Mucosa of rectum (tissue), 2 donors: Measurements from ENCODE around the gene SIPA1L3.
"Not testable (repeated sequence)": the region's sequence is repeated elsewhere in the genome, so short reads cannot be mapped to it uniquely, and the experiment has no call there.

Experiments used
- H3K27ac ChIP-seq, 2 donors: one replicate each; pipeline ENCODE4 v1.7.0; 2013; ENCODE audit warnings: inconsistent platforms in 2 of 2, low read depth in 2 of 2, low read length in 2 of 2
- H3K27me3 ChIP-seq, 2 donors: one replicate each; pipeline ENCODE4 v1.7.0; 2013; ENCODE audit warnings: low read length in 2 of 2; ENCODE audit not compliant: control insufficient read depth in 2 of 2, insufficient read depth in 2 of 2
- H3K36me3 ChIP-seq, 2 donors: one replicate each; pipeline ENCODE4 v1.7.0; 2013; ENCODE audit warnings: low read length in 2 of 2; ENCODE audit not compliant: control insufficient read depth in 2 of 2, insufficient read depth in 2 of 2
- H3K4me1 ChIP-seq, 2 donors: one replicate each; pipeline ENCODE4 v1.7.0; 2013; ENCODE audit warnings: low read length in 2 of 2, mild to moderate bottlenecking in 1 of 2; ENCODE audit not compliant: control insufficient read depth in 2 of 2, insufficient read depth in 2 of 2
- H3K4me3 ChIP-seq, 2 donors: one replicate each; pipeline ENCODE4 v1.7.0; 2013; ENCODE audit warnings: low read length in 2 of 2
- H3K9ac ChIP-seq, 2 donors: one replicate each; pipeline ENCODE4 v1.7.0; 2013; ENCODE audit warnings: low read length in 2 of 2, low read depth in 1 of 2, mild to moderate bottlenecking in 1 of 2
- H3K9me3 ChIP-seq, 2 donors: one replicate each; pipeline ENCODE4 v1.7.0; 2013; ENCODE audit warnings: low read length in 2 of 2; ENCODE audit not compliant: control insufficient read depth in 2 of 2
- donor health status: healthy.
- donor health status: Normal muscosa, but diverticular disease.

Gene SIPA1L3

GRCh38 chr19:38224014-38224862 lies 317.2 kb downstream of the SIPA1L3 start, which contains the start of gene DPF1:
TSS of gene DPF1 (minus strand) at chr19:38224222. CDS start at chr19:38224142, 80 bp downstream.
- Histone ChIP-seq H3K27me3 (peaks cover 41 to 54% of the 10 kb centered on the region in 2 donors), H3K36me3 (no peaks in the 10 kb centered on the region), H3K27ac (no peak within 1 kb of the TSS), H3K9ac (no peak within 1 kb of the TSS), H3K4me1 (peaks cover 2 to 4% of the 10 kb centered on the region in 2 donors), H3K9me3 (no peaks in the 10 kb centered on the region), H3K4me3 (peak within 1 kb of the TSS; percentile 12 to 59)

- not testable (repeated sequence) for H3K27ac ChIP-seq, H3K4me1 ChIP-seq, H3K36me3 ChIP-seq, H3K4me3 ChIP-seq, H3K9me3 ChIP-seq, H3K9ac ChIP-seq
- H3K27me3 ChIP-seq = peaks cover 43 to 54% of the 10 kb centered on the region in 2 donors
Measured at GRCh38 chr19:38224863-38225218, 317.8 kb downstream of the SIPA1L3 start.

DNA sequence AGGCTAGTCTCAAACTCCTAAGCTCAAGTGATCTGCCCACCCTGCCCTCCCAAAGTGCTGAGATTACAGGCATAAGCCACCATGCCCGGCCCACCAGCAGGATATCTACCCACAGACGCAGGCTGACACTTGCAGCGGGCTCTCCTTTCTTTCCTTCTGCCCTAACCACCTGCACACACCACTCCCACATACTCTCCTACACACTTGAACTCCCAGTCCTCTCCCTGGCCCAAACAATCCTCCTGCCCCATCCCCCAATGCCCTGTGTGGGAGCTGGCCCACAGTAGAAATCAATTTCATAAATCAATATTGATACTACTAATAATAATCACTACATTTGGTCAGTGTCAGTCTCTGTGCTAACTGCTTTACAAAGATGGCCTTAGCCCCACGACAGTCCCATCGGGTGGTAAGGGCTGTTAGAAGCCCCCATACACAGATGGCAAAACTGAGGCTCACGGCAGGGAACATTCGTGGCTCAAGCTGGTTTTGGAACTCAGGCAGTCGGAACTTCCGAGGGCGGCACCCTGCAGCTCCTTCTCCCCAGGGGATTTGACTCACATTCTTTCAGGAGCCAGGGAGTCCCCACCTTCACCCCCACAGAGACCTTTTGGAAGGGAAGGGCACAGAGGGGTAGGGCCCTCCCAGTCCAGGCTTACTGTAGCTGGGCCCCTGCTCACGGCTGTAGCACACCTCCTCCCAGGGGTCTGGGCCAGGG lies 320.4 kb downstream of the SIPA1L3 start:
- H3K4me1 ChIP-seq = peaks cover 2 to 4% of the 10 kb centered on the region in 2 donors
- H3K27ac ChIP-seq = no peak overlapping the region
- H3K9ac ChIP-seq = no peak overlapping the region
- peaks cover 47 to 53% of the 10 kb centered on the region in 2 donors for H3K27me3 ChIP-seq
- no peaks in the 10 kb centered on the region for H3K9me3 ChIP-seq
- H3K36me3 ChIP-seq = no peaks in the 10 kb centered on the region
- no peak overlapping the region for H3K4me3 ChIP-seq

- Histone ChIP-seq H3K9ac (no peak overlapping the region), H3K4me1 (peaks cover 2 to 4% of the 10 kb centered on the region in 2 donors), H3K4me3 (no peak overlapping the region), H3K27me3 (peaks cover 45 to 48% of the 10 kb centered on the region in 2 donors), H3K27ac (no peak overlapping the region), H3K9me3 (no peaks in the 10 kb centered on the region), H3K36me3 (no peaks in the 10 kb centered on the region)
Measured at GRCh38 chr19:38228005-38228377, 321.0 kb downstream of the SIPA1L3 start.

- Histone ChIP-seq H3K4me1 (peaks cover 2 to 4% of the 10 kb centered on the region in 2 donors), H3K4me3 (no peak overlapping the region), H3K27ac (no peak overlapping the region), H3K9ac (no peak overlapping the region), H3K36me3 (no peaks in the 10 kb centered on the region), H3K27me3 (peaks cover 40 to 42% of the 10 kb centered on the region in 2 donors), H3K9me3 (no peaks in the 10 kb centered on the region)
Measured at GRCh38 chr19:38228491-38229439, 321.8 kb downstream of the SIPA1L3 start.

- H3K9me3 ChIP-seq = no peaks in the 10 kb centered on the region
- H3K36me3 ChIP-seq = no peaks in the 10 kb centered on the region
- H3K9ac ChIP-seq = no peak overlapping the region
- no peak overlapping the region for H3K27ac ChIP-seq
- H3K4me1 ChIP-seq = no peaks in the 10 kb centered on the region
- H3K27me3 ChIP-seq = peaks cover 35 to 37% of the 10 kb centered on the region in 2 donors
- no peak overlapping the region for H3K4me3 ChIP-seq
Measured at GRCh38 chr19:38229585-38230073, 322.6 kb downstream of the SIPA1L3 start.

- not testable (repeated sequence) for H3K9me3 ChIP-seq, H3K4me1 ChIP-seq, H3K36me3 ChIP-seq, H3K4me3 ChIP-seq, H3K9ac ChIP-seq, H3K27ac ChIP-seq
- H3K27me3 ChIP-seq = peaks cover 29 to 31% of the 10 kb centered on the region in 2 donors
Measured at GRCh38 chr19:38230506-38231133, 323.6 kb downstream of the SIPA1L3 start.

GRCh38 chr19:38231918-38232317 lies 324.9 kb downstream of the SIPA1L3 start:
- H3K9ac ChIP-seq = no peak overlapping the region

DNA sequence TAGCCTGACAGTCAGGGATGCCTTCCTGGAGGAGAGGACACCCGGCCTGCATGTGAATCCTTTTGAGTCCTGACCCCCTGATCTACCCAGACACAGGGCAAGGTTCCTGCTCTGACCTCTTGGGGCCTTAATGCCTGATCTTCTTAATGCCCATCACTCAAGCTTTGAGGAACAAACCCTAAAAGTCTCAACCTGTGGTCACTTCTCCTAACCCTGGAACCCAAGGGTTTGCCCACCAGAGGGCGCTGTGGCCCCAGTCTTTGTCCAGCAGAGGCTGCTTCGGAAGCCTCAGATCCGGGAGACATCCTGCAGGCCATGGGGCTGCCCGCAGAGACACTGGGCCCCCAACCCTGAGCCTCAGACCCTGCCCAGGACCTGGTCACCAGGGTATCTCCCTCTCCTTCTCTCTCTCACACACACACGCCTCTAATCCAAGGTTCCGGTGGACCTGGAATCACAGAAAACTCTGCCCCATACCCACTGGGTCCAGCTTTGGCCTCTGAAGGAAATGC lies 326.8 kb downstream of the SIPA1L3 start:
- no peak overlapping the region for H3K4me3 ChIP-seq

More at GRCh38 chr19:38231918-38232317, 324.9 kb downstream of the SIPA1L3 start:
- no peaks in the 10 kb centered on the region for H3K4me1 ChIP-seq
- no peaks in the 10 kb centered on the region for H3K9me3 ChIP-seq
- H3K27ac ChIP-seq = no peak overlapping the region
- H3K36me3 ChIP-seq = no peaks in the 10 kb centered on the region
- no peak overlapping the region for H3K4me3 ChIP-seq
- H3K27me3 ChIP-seq = peaks cover 22 to 25% of the 10 kb centered on the region in 2 donors

More for the DNA sequence above, 326.8 kb downstream of the SIPA1L3 start:
- Histone ChIP-seq H3K36me3 (no peaks in the 10 kb centered on the region), H3K9me3 (no peaks in the 10 kb centered on the region), H3K9ac (no peak overlapping the region), H3K27me3 (peaks cover 7 to 11% of the 10 kb centered on the region in 2 donors), H3K27ac (no peak overlapping the region), H3K4me1 (no peaks in the 10 kb centered on the region)
